H1 (cell line): Measurements from ENCODE around the gene SLPI. TPM values are rescaled to one million over a fixed set of nuclear protein-coding genes. Genes with fewer than 3 reads are reported as not detected.

Experiments
- CTCF ChIA-PET: fragments of 300-600 bp; sonication (Branson Sonifier 250); formaldehyde crosslinking; loops from one replicate; lab custom pipeline; 2021; ENCODE audit not compliant: partially characterized antibody; lab: Charles Lee
- POLR2A ChIA-PET: fragments of 300-600 bp; sonication (Branson Sonifier 250); formaldehyde crosslinking; loops from one replicate; lab custom pipeline; 2021; ENCODE audit warnings: inconsistent platforms; ENCODE audit not compliant: partially characterized antibody; lab: Charles Lee
- DNase-seq, 2 experiments: peaks; one replicate each; pipeline versions ENCODE4 v3.0.0 to v3.0.0-alpha.2; 2010 to 2022; ENCODE audit warnings: low spot score in 2 of 2, low read depth in 1 of 2, mixed read lengths in 1 of 2
- FAIRE-seq: peaks from 2 replicates; lab custom pipeline; 2011; peaks lifted over from hg19 to GRCh38; lab: Jason Lieb, UNC
- H2AFZ ChIP-seq: 2 replicates; pipeline ENCODE4 v1.8.1; 2012; ENCODE audit warnings: low read length, inconsistent platforms
- H2AK5ac ChIP-seq: 2 replicates; pipeline ENCODE4 v1.6.1; 2013; ENCODE audit warnings: low read depth, low read length
- H2BK120ac ChIP-seq: replicated peaks from 2 replicates; pipeline ENCODE3; 2013; ENCODE audit warnings: low read depth, low read length, inconsistent platforms
- H2BK12ac ChIP-seq: 2 replicates; pipeline ENCODE4 v1.6.1; 2013; ENCODE audit warnings: low read depth, low read length
- H2BK15ac ChIP-seq: 2 replicates; pipeline ENCODE4 v1.6.1; 2013; ENCODE audit warnings: low read length
- H2BK20ac ChIP-seq: 2 replicates; pipeline ENCODE4 v1.6.1; 2013; ENCODE audit warnings: low read length
- H2BK5ac ChIP-seq: 2 replicates; pipeline ENCODE4 v1.6.1; 2013; ENCODE audit warnings: low read depth, low read length
- H3K14ac ChIP-seq: 2 replicates; pipeline ENCODE4 v1.6.1; 2013; ENCODE audit warnings: inconsistent platforms; ENCODE audit not compliant: insufficient read length
- H3K18ac ChIP-seq: 2 replicates; pipeline ENCODE4 v1.6.1; 2013; ENCODE audit warnings: low read length; ENCODE audit errors: extremely low read depth
- H3K23ac ChIP-seq: 2 replicates; pipeline ENCODE4 v1.6.1; 2013; ENCODE audit warnings: inconsistent platforms; ENCODE audit not compliant: insufficient read length
- H3K23me2 ChIP-seq: 2 replicates; pipeline ENCODE4 v1.6.1; 2013; ENCODE audit warnings: low read depth, low read length
- H3K27ac ChIP-seq: 2 replicates; pipeline ENCODE4 v1.6.1; 2011; ENCODE audit warnings: low read depth, low read length, inconsistent platforms
- H3K27me3 ChIP-seq, 4 experiments: replicated peaks in 1 of 4; 1 replicate in 1 of 4; 2 replicates in 3 of 4; pipeline versions ENCODE4 v1.6.1 to v1.8.1; 2011 to 2013; ENCODE audit warnings: low read length in 3 of 4, mild to moderate bottlenecking in 3 of 4, inconsistent platforms in 2 of 4, mixed read lengths in 2 of 4, moderate library complexity in 1 of 4; ENCODE audit not compliant: control insufficient read depth in 3 of 4, insufficient read depth in 3 of 4; ENCODE audit errors: extremely low read depth in 1 of 4
- H3K36me3 ChIP-seq, 4 experiments: 2 replicates each; pipeline versions ENCODE4 v1.6.1 to v1.8.1; 2011 to 2013; ENCODE audit warnings: mild to moderate bottlenecking in 4 of 4, low read length in 3 of 4, moderate library complexity in 2 of 4, control low read depth in 1 of 4, inconsistent platforms in 1 of 4; ENCODE audit not compliant: insufficient read depth in 4 of 4, control insufficient read depth in 2 of 4
- H3K4ac ChIP-seq: replicated peaks from 2 replicates; pipeline ENCODE3; 2013; ENCODE audit warnings: low read length, low read depth, mixed read lengths, inconsistent platforms; ENCODE audit not compliant: insufficient read length
- H3K4me1 ChIP-seq, 4 experiments: replicated peaks in 1 of 4; 1 replicate in 1 of 4; 2 replicates in 3 of 4; pipeline versions ENCODE4 v1.6.1 to v1.8.1; 2011 to 2013; ENCODE audit warnings: low read length in 3 of 4, inconsistent platforms in 2 of 4, mixed read lengths in 1 of 4; ENCODE audit not compliant: insufficient read depth in 4 of 4, control insufficient read depth in 3 of 4
- H3K4me2 ChIP-seq, 2 experiments: 2 replicates each; pipeline versions ENCODE4 v1.6.1 to v1.8.1; 2011 to 2013; ENCODE audit warnings: low read depth in 2 of 2, low read length in 2 of 2, control low read depth in 1 of 2, inconsistent platforms in 1 of 2, mild to moderate bottlenecking in 1 of 2; ENCODE audit not compliant: insufficient read depth in 1 of 2
- H3K4me3 ChIP-seq, 4 experiments: fragments of 200-600, 300-600 bp in 1 of 4; sonication (generic), shearing (Covaris generic), sonication (Bioruptor Twin) in 1 of 4; 2 replicates each; pipeline versions ENCODE4 v1.5.1 to v1.8.1; 2011 to 2016; ENCODE audit warnings: low read length in 4 of 4, low read depth in 3 of 4, control low read depth in 2 of 4, inconsistent platforms in 2 of 4, mild to moderate bottlenecking in 2 of 4, mixed read lengths in 1 of 4, moderate library complexity in 1 of 4; ENCODE audit not compliant: insufficient read depth in 2 of 4; ENCODE audit errors: extremely low read depth in 1 of 4
- H3K56ac ChIP-seq: replicated peaks from 2 replicates; pipeline ENCODE3; 2013; ENCODE audit warnings: low read depth, mild to moderate bottlenecking, mixed read lengths, low read length, inconsistent platforms; ENCODE audit not compliant: insufficient read length
- H3K79me1 ChIP-seq: 2 replicates; pipeline ENCODE4 v1.6.1; 2013; ENCODE audit warnings: low read depth, low read length, control low read depth
- H3K79me2 ChIP-seq, 2 experiments: 2 replicates each; pipeline versions ENCODE4 v1.6.1 to v1.8.1; 2012 to 2013; ENCODE audit warnings: low read length in 2 of 2, mild to moderate bottlenecking in 2 of 2, inconsistent platforms in 1 of 2; ENCODE audit not compliant: insufficient read depth in 2 of 2, control insufficient read depth in 1 of 2
- H3K9ac ChIP-seq, 4 experiments: replicated peaks in 1 of 4; 1 replicate in 1 of 4; 2 replicates in 3 of 4; pipeline versions ENCODE4 v1.6.1 to v1.8.1; 2011 to 2013; ENCODE audit warnings: low read depth in 3 of 4, low read length in 3 of 4, control low read depth in 2 of 4, mild to moderate bottlenecking in 2 of 4, moderate library complexity in 2 of 4, inconsistent platforms in 1 of 4; ENCODE audit errors: extremely low read depth in 1 of 4
- H3K9me3 ChIP-seq, 2 experiments: 2 replicates each; pipeline versions ENCODE4 v1.6.1 to v1.8.1; 2012 to 2013; ENCODE audit warnings: mild to moderate bottlenecking in 2 of 2, moderate library complexity in 2 of 2, control low read depth in 1 of 2, inconsistent platforms in 1 of 2, low read depth in 1 of 2, low read length in 1 of 2, mixed read lengths in 1 of 2; ENCODE audit not compliant: insufficient read depth in 2 of 2
- H4K20me1 ChIP-seq, 2 experiments: replicated peaks in 1 of 2; 2 replicates each; pipeline versions ENCODE3 to v1.8.1; 2011 to 2013; ENCODE audit warnings: inconsistent platforms in 2 of 2, low read length in 2 of 2, mild to moderate bottlenecking in 1 of 2; ENCODE audit not compliant: insufficient read depth in 2 of 2, control insufficient read depth in 1 of 2
- H4K5ac ChIP-seq: 2 replicates; pipeline ENCODE4 v1.6.1; 2013; ENCODE audit warnings: low read length, low read depth, mixed read lengths, inconsistent platforms; ENCODE audit not compliant: insufficient read length
- H4K8ac ChIP-seq: 2 replicates; pipeline ENCODE4 v1.8.0; 2013; ENCODE audit warnings: mild to moderate bottlenecking, moderate library complexity, low read length, inconsistent platforms; ENCODE audit not compliant: insufficient read depth; ENCODE audit errors: extremely low read depth
- H4K91ac ChIP-seq: replicated peaks from 2 replicates; pipeline ENCODE3; 2013; ENCODE audit warnings: low read length, mixed read lengths, inconsistent platforms; ENCODE audit not compliant: insufficient read length
- ASH2L ChIP-seq: fragments of 200-600, 300-600 bp; sonication (generic); IDR thresholded peaks from one replicate; pipeline ENCODE4 v1.7.1; 2017; ENCODE audit warnings: low read length
- BRCA1 ChIP-seq: IDR thresholded peaks from 2 replicates; pipeline ENCODE4 v1.6.1; 2012; ENCODE audit warnings: low read depth, low read length, improper control_type of control experiment
- CHD1 ChIP-seq: IDR thresholded peaks from 2 replicates; pipeline ENCODE4 v1.6.1; 2012; ENCODE audit warnings: low read depth, low read length, improper control_type of control experiment
- EGR1 ChIP-seq: IDR thresholded peaks from 2 replicates; pipeline ENCODE4 v1.6.1; 2011; ENCODE audit warnings: low read depth, low read length, borderline replicate concordance
- EZH2 ChIP-seq: fragments of 200-600 bp; sonication (generic); IDR thresholded peaks from 2 replicates; pipeline ENCODE4 v1.7.1; 2012; ENCODE audit warnings: low read depth, mild to moderate bottlenecking, moderate library complexity, low read length, inconsistent platforms; ENCODE audit not compliant: severe bottlenecking
- GABPA ChIP-seq: IDR thresholded peaks from 2 replicates; pipeline ENCODE4 v1.6.1; 2011; ENCODE audit warnings: mild to moderate bottlenecking, low read length, moderate library complexity, borderline replicate concordance; ENCODE audit not compliant: insufficient read depth
- HDAC6 ChIP-seq: IDR thresholded peaks from one replicate; pipeline ENCODE4 v1.7.1; 2012; ENCODE audit warnings: low read depth, mild to moderate bottlenecking, inconsistent platforms, low read length, moderate library complexity
- KDM1A ChIP-seq: fragments of 200-600, 300-600 bp; sonication (generic); IDR thresholded peaks from 2 replicates; pipeline ENCODE4 v1.7.1; 2016; ENCODE audit warnings: mild to moderate bottlenecking, low read length, borderline replicate concordance
- KDM4A ChIP-seq: IDR thresholded peaks from one replicate; pipeline ENCODE4 v1.7.1; 2012; ENCODE audit warnings: low read depth, mild to moderate bottlenecking, moderate library complexity, low read length, inconsistent platforms; ENCODE audit not compliant: severe bottlenecking
- NRF1 ChIP-seq: IDR thresholded peaks from 2 replicates; pipeline ENCODE4 v1.6.1; 2011; ENCODE audit warnings: mild to moderate bottlenecking, low read depth, low read length, improper control_type of control experiment
- POLR2A ChIP-seq, 2 experiments: IDR thresholded peaks; 1 replicate in 1 of 2; 2 replicates in 1 of 2; pipeline ENCODE4 v1.6.1; 2011; ENCODE audit warnings: low read depth in 2 of 2, low read length in 2 of 2, mild to moderate bottlenecking in 2 of 2; ENCODE audit errors: control extremely low read depth in 1 of 2
- POU5F1 ChIP-seq: IDR thresholded peaks from 2 replicates; pipeline ENCODE4 v1.6.1; 2011; ENCODE audit warnings: low read depth, mild to moderate bottlenecking, low read length, moderate library complexity
- RBBP5 ChIP-seq: IDR thresholded peaks from 2 replicates; pipeline ENCODE4 v1.7.1; 2012; ENCODE audit warnings: low read depth, mild to moderate bottlenecking, inconsistent platforms, low read length, moderate library complexity, borderline replicate concordance
- YY1 ChIP-seq: IDR thresholded peaks from 2 replicates; pipeline ENCODE4 v1.6.1; 2011; ENCODE audit warnings: low read depth, mild to moderate bottlenecking, low read length
- ZNF274 ChIP-seq: IDR thresholded peaks from 2 replicates; pipeline ENCODE4 v1.7.0; 2012; ENCODE audit warnings: low read length, borderline replicate concordance; ENCODE audit errors: extremely low read depth
- WGBS, 2 experiments: shearing (Covaris generic) in 1 of 2; methylation state at CpG; one replicate each; pipeline versions ENCODE4 v1.1.6 to v1.1.7; 2013 to 2015; ENCODE audit warnings: low lambda C conversion rate in 2 of 2, mixed read lengths in 2 of 2, inconsistent platforms in 1 of 2, low coverage in 1 of 2, missing lambda C conversion rate in 1 of 2; ENCODE audit not compliant: insufficient replicate concordance in 2 of 2, insufficient coverage in 1 of 2, insufficient read length in 1 of 2; ENCODE audit errors: extremely low coverage in 1 of 2, missing lambda C conversion rate in 1 of 2; 5-methylcytosine and 5-hydroxymethylcytosine counted together
- polyA plus RNA-seq, 7 experiments: library from polyadenylated mRNA; depleted of rRNA in 3 of 7; stranded (reverse) in 5 of 7; unstranded in 2 of 7; fragments of >200 nt in 5 of 7; fragments of 200-250 nt in 2 of 7; gene quantifications; 1 replicate in 5 of 7; 2 replicates in 1 of 7; 4 replicates in 1 of 7; pipeline versions ENCODE4 v1.2.1 to v1.2.3, GENCODE V29; 2011 to 2013; ENCODE audit warnings: missing spikeins in 2 of 7, mixed read lengths in 2 of 7
- total RNA-seq: library from RNA; stranded (reverse); fragmentation: NEBNext Ultra II Directional; extraction: Animal tissue kit (Norgen Biotek cat#: 25700); gene quantifications from 2 replicates; pipeline ENCODE4 v1.2.1, GENCODE V29; 2021

The SLPI gene
- total and polyA plus RNA-seq, 2 of the 8 experiments (the other 6 are each of a cell fraction or from before 2014, with no cell fraction given): not detected

- H2BK12ac ChIP-seq: no peak overlapping the region
- no peak overlapping the region for H3K4me2 ChIP-seq
- H3K23me2 ChIP-seq: peaks cover 7% of the 10 kb centered on the region; the same call in 1 of the 2 replicates
- no peak overlapping the region for H3K9ac ChIP-seq
- no peak overlapping the region for H4K8ac ChIP-seq
- H2AFZ ChIP-seq: no peak overlapping the region
- H4K91ac ChIP-seq: no peak overlapping the region
- H4K5ac ChIP-seq: no peak overlapping the region
- 0 out of 8 replicates have a peak, but pooled peaks cover 0 to 3% (median 0%) of the 10 kb centered on the region in 4 experiments for H3K36me3 ChIP-seq
- H3K9me3 ChIP-seq: peaks cover 8 to 12% of the 10 kb centered on the region in 2 experiments
- no peaks in the 10 kb centered on the region for H3K79me2 ChIP-seq
- H2BK5ac ChIP-seq: no peak overlapping the region
- no peak for FAIRE-seq
- no peak overlapping the region for H3K23ac ChIP-seq
- POLR2A ChIA-PET: interaction anchor here (0.9 to 1.3 kb wide), 3 partner anchors 17 to 54 kb away, joined by 3 to 5 read pairs (median 3); partner anchors contain the start of gene SDC4
- H2BK120ac ChIP-seq: no peak overlapping the region
- WGBS, 2 experiments: 100% methylated on average over 1 of the region's 1 CpG; no CpG with 5 or more reads in 1 of the 2 experiments
- H3K18ac ChIP-seq: no peak overlapping the region
- DNase-seq: no peak
- H3K4me3 ChIP-seq: no peak overlapping the region
- H3K27ac ChIP-seq: no peak overlapping the region
- H3K56ac ChIP-seq: no peak overlapping the region
- no peak overlapping the region for H2BK20ac ChIP-seq
- no peaks in the 10 kb centered on the region for H4K20me1 ChIP-seq
- CTCF ChIA-PET: interaction anchor here (0.9 to 6.0 kb wide), 34 partner anchors 8 to 719 kb away, joined by 3 to 104 read pairs (median 5); partner anchors contain the start of genes MATN4, RBPJL, TP53TG5 and WFDC5
- H3K79me1 ChIP-seq: no peaks in the 10 kb centered on the region
- no peak overlapping the region for H2AK5ac ChIP-seq
- H3K4me1 ChIP-seq: peaks cover 0 to 3% (median 0%) of the 10 kb centered on the region in 4 experiments; a peak in 3 of 7 replicates
- H3K27me3 ChIP-seq: peaks cover 0 to 20% (median 11%) of the 10 kb centered on the region in 4 experiments; a peak in 6 of 7 replicates
- H3K14ac ChIP-seq: no peak overlapping the region
- H2BK15ac ChIP-seq: no peak overlapping the region
- no peak overlapping the region for H3K4ac ChIP-seq
- TF ChIP-seq HDAC6 (no peak), EZH2 (no peak), YY1 (no peak), BRCA1 (no peak), NRF1 (no peak), KDM4A (no peak), POU5F1 (no peak), RBBP5 (no peak), ZNF274 (no peak), KDM1A (no peak), CHD1 (no peak), ASH2L (no peak), EGR1 (no peak), GABPA (no peak), POLR2A (IDR thresholded peaks at IDR 0.05; ENCODE audit: control extremely low read depth in 1 of 2, low read depth in 2 of 2, low read length in 2 of 2) (no peak)
Measured at GRCh38 chr20:45294659-45295058, 40.3 kb upstream of the SLPI start.
